Adrenal gland (tissue), 5 donors: ENCODE data around the gene ANO2.

Experiments
- CTCF ChIP-seq, 6 experiments: fragments of 450-650 bp in 4 of 6; fragments of 200-600 bp in 2 of 6; sonication (generic) in 1 of 6; IDR thresholded peaks; 1 replicate in 5 of 6; 2 replicates in 1 of 6; pipeline versions ENCODE4 v1.5.1 to v1.8.0; 2016 to 2021; ENCODE audit warnings: antibody characterized with exemption in 6 of 6, mild to moderate bottlenecking in 2 of 6, moderate library complexity in 1 of 6
- POLR2A ChIP-seq, 2 donors: fragments of 450-650 bp; IDR thresholded peaks; one replicate each; pipeline ENCODE4 v1.6.1; 2017; ENCODE audit warnings: antibody characterized with exemption in 2 of 2, mild to moderate bottlenecking in 2 of 2, moderate library complexity in 1 of 2
- donor health status: DM: no; HTN: no; CAD: no.

- TF ChIP-seq CTCF (IDR thresholded peaks at IDR 0.05) (no peak), POLR2A (IDR thresholded peaks at IDR 0.05) (no peak)
Observed at GRCh38 chr12:5904441-5904840, 40.6 kb downstream of the ANO2 start.
